Astrocyte (in vitro differentiated cells and primary cell): ENCODE results near the gene KCNJ1.

Experiments
- CTCF ChIP-seq: IDR thresholded peaks from 2 replicates; pipeline ENCODE4 v1.5.1; 2011; ENCODE audit warnings: low read depth, mild to moderate bottlenecking, inconsistent platforms, low read length, moderate library complexity; ENCODE audit not compliant: insufficient read depth
- EZH2 ChIP-seq: IDR thresholded peaks from 2 replicates; pipeline ENCODE4 v1.6.1; 2012; ENCODE audit warnings: mild to moderate bottlenecking, low read length, inconsistent platforms; ENCODE audit not compliant: insufficient read depth

DNA sequence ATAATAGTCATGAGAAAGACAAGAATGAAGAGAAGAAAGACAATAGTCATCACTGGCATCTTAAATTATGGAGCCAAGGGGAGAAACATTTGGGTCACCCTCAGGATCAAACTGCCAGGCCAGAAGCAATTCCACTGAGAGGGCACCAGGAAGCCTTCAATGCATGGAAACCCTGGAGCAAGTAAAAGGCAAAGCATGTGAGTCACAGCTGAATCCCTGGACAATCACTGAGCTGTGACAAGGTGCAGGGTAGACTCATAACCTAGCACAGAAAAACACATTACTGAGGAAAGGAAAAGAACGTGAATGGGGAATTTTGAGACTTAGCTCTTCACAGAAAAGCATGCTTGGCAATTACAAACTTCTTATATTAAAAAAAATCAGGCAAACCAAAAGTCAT lies 1.6 kb downstream of the KCNJ1 start:
- TF ChIP-seq CTCF (no peak), EZH2 (no peak)
